Esophagus squamous epithelium (tissue), 5 donors: ENCODE measurements around the gene SYNM. TPM values are rescaled to one million over a fixed set of nuclear protein-coding genes. Genes with fewer than 3 reads are reported as not detected.

ENCODE experiments used
- DNase-seq: peaks from one replicate; lab custom pipeline; 2025; lab: John Stamatoyannopoulos, UW
- H3K27ac ChIP-seq, 4 donors: fragments of 200-600 bp; sonication (generic); one replicate each; pipeline ENCODE4 v1.5.1; 2016 to 2019; ENCODE audit warnings: mild to moderate bottlenecking in 1 of 4
- H3K27me3 ChIP-seq, 4 donors: fragments of 200-600 bp; sonication (generic); 1 replicate in 3 of 4; 2 replicates in 1 of 4; pipeline versions ENCODE4 v1.5.1 to v1.6.0; 2017 to 2021; ENCODE audit warnings: antibody characterized with exemption in 1 of 4
- H3K36me3 ChIP-seq, 3 donors: fragments of 200-600 bp; sonication (generic); one replicate each; pipeline ENCODE4 v1.5.1; 2016 to 2019
- H3K4me1 ChIP-seq, 3 donors: fragments of 200-600 bp; sonication (generic); one replicate each; pipeline ENCODE4 v1.5.1; 2017 to 2019
- H3K4me3 ChIP-seq, 4 donors: fragments of 200-600 bp; sonication (generic); 1 replicate in 3 of 4; 2 replicates in 1 of 4; pipeline ENCODE4 v1.5.1; 2016 to 2019; ENCODE audit warnings: mild to moderate bottlenecking in 2 of 4, moderate library complexity in 1 of 4
- H3K9me3 ChIP-seq, 3 donors: fragments of 200-600 bp; sonication (generic); one replicate each; pipeline ENCODE4 v1.5.1; 2016 to 2019
- POLR2A ChIP-seq, 4 donors: fragments of 450-650 bp; IDR thresholded peaks; one replicate each; pipeline ENCODE4 v1.6.1; 2017; ENCODE audit warnings: antibody characterized with exemption in 4 of 4, mild to moderate bottlenecking in 4 of 4, moderate library complexity in 3 of 4
- WGBS, 2 donors: methylation state at CpG; one replicate each; pipeline ENCODE4 v1.1.5; 2018; 5-methylcytosine and 5-hydroxymethylcytosine counted together
- intact Hi-C: fragments of 100-400 bp; cut with DNase I; formaldehyde crosslinking; loops from one replicate; pipeline ENCODE4 v1.15.0; 2022
- total RNA-seq, 4 donors: library from RNA; depleted of rRNA; stranded (reverse); fragments of >200 nt; gene quantifications; one replicate each; pipeline ENCODE4 v1.1.0, GENCODE V29; 2016
- TF ChIP-seq, protein P1 (sequence below), 6 experiments: fragments of 450-650 bp in 4 of 6; fragments of 200-600 bp in 2 of 6; sonication (generic) in 2 of 6; IDR thresholded peaks; one replicate each; pipeline ENCODE4 v1.5.1; 2016 to 2019; ENCODE audit warnings: antibody characterized with exemption in 6 of 6, mild to moderate bottlenecking in 4 of 6, moderate library complexity in 4 of 6
- donor health status: DM: yes; HTN: yes; CAD: no.

The SYNM gene
- total RNA-seq, 4 donors from 2014 or later: 18.1 to 262 (median 42.0) TPM

DNA sequence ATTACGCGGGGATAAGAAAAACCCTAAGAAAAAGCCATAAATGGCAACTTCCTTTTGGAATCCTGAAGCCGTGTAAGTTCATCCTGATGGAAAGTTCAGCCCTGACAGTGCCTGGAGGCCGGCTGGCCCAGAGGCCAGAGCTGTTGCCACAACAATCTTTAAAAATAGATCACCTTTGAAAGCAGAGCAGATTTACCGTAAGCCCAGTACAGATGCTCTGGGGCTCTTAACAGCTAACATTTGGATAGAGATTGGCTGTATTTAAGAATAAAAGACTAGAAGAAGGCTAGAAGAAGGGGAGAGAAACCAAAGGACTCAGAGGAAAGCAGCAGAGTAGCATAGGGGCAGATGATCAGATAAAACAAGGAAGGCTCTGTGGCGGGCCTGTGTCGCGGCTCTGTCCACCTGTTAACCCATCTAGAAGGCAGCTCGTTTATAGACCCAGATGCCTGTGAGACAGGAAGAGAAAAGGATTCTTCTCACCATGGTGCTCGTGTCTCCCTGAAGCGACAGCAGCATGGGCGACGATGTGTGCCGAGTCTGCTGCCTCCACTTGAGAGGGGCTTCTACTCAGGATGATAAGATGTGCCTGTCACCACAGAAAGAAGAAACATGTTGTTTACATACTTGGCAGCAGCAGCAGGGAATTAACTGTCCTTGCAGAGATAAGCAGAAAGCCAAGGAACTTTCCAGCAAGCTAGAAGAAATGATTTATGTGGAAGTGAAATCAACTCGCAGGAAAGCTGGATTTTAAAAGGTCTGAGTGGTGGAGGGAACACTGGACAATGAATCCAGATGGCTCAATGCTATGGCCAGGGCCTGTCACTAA is 69.9 kb downstream of the SYNM start:
- Histone ChIP-seq H3K4me3 (no peak overlapping the region), H3K27me3 (no peaks in the 10 kb centered on the region), H3K9me3 (no peaks in the 10 kb centered on the region), H3K4me1 (peaks cover 0 to 20% (median 0%) of the 10 kb centered on the region in 3 donors), H3K27ac (peak overlapping the region; percentile 41 to 88 (median 87)), H3K36me3 (peaks cover 0 to 59% (median 7%) of the 10 kb centered on the region in 3 donors)
- intact Hi-C loops: no loop called here
- 73 to 78% methylated on average over 12 to 15 of the region's 15 CpGs for WGBS, 2 donors
- TF ChIP-seq, protein P1, sequence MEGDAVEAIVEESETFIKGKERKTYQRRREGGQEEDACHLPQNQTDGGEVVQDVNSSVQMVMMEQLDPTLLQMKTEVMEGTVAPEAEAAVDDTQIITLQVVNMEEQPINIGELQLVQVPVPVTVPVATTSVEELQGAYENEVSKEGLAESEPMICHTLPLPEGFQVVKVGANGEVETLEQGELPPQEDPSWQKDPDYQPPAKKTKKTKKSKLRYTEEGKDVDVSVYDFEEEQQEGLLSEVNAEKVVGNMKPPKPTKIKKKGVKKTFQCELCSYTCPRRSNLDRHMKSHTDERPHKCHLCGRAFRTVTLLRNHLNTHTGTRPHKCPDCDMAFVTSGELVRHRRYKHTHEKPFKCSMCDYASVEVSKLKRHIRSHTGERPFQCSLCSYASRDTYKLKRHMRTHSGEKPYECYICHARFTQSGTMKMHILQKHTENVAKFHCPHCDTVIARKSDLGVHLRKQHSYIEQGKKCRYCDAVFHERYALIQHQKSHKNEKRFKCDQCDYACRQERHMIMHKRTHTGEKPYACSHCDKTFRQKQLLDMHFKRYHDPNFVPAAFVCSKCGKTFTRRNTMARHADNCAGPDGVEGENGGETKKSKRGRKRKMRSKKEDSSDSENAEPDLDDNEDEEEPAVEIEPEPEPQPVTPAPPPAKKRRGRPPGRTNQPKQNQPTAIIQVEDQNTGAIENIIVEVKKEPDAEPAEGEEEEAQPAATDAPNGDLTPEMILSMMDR (IDR thresholded peaks at IDR 0.05): no peak
- TF ChIP-seq POLR2A (IDR thresholded peaks at IDR 0.05): no peak
- no peak for DNase-seq

DNA sequence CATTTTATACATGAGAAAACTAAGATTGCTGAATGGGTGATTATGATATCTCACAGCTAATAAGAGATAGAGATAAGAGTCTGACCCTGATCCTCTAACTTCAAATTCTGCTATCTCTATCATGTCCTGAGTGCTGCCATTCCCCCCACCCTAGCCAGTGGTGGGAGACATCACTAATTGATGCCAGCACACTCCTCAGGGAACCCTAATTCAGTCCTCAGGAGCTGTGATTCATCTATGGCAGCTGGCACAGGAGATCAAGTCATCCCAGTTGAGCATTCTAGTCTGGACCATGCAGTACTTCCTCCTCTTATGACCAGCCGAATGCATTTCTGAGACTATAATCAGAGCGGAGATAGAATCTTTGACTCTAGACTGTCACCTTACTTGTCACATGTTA is 71.9 kb downstream of the SYNM start:
- Histone ChIP-seq H3K4me1 (peaks cover 0 to 36% (median 0%) of the 10 kb centered on the region in 3 donors), H3K36me3 (peaks cover 0 to 49% (median 7%) of the 10 kb centered on the region in 3 donors), H3K27me3 (no peaks in the 10 kb centered on the region), H3K4me3 (no peak overlapping the region), H3K27ac (peak overlapping the region in 3 of 4 donors; percentile 73 to 88 (median 87)), H3K9me3 (no peaks in the 10 kb centered on the region)
- intact Hi-C loops: no loop called here
- DNase-seq: no peak
- no peak for TF ChIP-seq POLR2A (IDR thresholded peaks at IDR 0.05)
- TF ChIP-seq, protein P1 (IDR thresholded peaks at IDR 0.05): no peak
- WGBS, 2 donors: 77 to 100% methylated on average over 2 of the region's 2 CpGs

DNA sequence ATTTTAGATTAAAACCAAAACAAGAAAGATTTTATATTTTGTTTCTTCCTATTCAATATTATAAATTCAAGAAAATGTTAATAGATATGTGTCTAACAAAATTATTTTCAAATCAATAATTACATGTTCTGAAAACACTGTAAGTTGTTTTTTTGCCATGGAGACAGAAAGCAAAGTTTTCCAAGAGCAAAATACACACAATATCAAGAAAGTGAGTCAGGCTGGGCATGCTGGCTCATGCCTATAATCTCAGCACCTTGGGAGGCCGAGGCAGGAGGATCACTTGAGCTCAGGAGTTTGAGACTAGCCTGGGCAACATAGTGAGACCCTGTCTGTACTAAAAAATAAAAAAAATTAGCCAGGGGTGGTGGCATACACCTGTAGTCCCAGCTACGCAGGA is 72.8 kb downstream of the SYNM start:
- Histone ChIP-seq H3K9me3 (no peaks in the 10 kb centered on the region), H3K36me3 (peaks cover 0 to 41% (median 0%) of the 10 kb centered on the region in 3 donors), H3K4me3 (no peak overlapping the region), H3K27me3 (no peaks in the 10 kb centered on the region), H3K4me1 (peaks cover 0 to 39% (median 0%) of the 10 kb centered on the region in 3 donors), H3K27ac (peak overlapping the region in 2 of 4 donors; percentile 87 to 88)
- intact Hi-C loops: no loop called here
- no peak for TF ChIP-seq POLR2A (IDR thresholded peaks at IDR 0.05)
- TF ChIP-seq, protein P1 (IDR thresholded peaks at IDR 0.05): no peak
- WGBS, 2 donors: 52 to 68% methylated on average over 2 of the region's 2 CpGs
- no peak for DNase-seq

DNA sequence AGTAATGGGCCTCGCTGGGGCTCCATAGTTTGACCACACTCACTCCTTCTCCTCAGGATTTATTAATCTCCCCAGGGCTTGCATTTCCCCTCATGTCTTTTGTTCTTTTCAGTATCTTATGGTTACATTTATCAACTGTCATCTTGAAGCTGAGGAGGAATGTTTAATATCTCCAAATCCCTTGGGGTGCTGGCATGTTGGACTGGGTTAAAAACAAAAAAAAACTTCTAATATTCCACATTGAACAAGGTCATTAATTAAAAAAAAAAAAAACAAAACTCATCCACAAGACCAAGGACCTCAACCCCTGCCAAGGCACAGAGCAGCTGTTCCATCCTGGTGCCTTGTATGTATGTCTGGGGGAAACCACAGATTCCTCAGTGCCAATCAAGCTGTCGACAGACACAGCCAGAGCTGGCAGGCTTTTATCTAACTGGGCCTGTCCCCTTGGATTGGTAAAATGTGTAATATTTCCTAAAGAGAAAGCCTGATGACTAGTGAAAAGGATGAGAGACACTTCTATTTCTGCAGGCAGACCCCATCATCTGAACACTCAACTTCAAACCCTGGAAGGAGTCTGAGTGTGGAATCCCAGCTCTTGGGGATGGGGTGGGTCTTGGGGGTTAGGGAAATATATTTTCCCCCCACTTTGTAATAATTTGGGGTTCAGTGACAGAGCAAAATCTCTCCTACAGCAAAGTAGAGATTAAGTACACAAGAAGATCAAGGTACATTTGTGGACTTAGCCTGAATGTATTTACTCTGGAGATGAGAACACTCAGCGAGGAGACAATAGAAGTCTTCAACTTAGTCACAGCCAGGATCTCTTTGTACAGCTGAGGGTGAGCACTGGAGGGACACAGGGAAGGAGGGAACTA is 75.4 kb downstream of the SYNM start:
- 48 to 61% methylated on average over 2 to 3 of the region's 3 CpGs for WGBS, 2 donors
- no peak for TF ChIP-seq POLR2A (IDR thresholded peaks at IDR 0.05)
- TF ChIP-seq, protein P1 (IDR thresholded peaks at IDR 0.05): no peak
- peaks cover 0 to 31% (median 0%) of the 10 kb centered on the region in 3 donors for H3K4me1 ChIP-seq

More for the DNA sequence above, 75.4 kb downstream of the SYNM start:
- Histone ChIP-seq H3K27me3 (no peaks in the 10 kb centered on the region), H3K27ac (peak overlapping the region; percentile 1 to 81 (median 70)), H3K4me3 (no peak overlapping the region), H3K36me3 (peaks cover 0 to 31% (median 0%) of the 10 kb centered on the region in 3 donors), H3K9me3 (no peaks in the 10 kb centered on the region)
- DNase-seq: no peak
- intact Hi-C loops: no loop called here
